Stimulated activated CD4-positive, alpha-beta T cell treated with anti-CD3 and anti-CD28 coated beads, Interleukin-15, amount 100 ng/mL, for 1 hour (primary cell): ENCODE data around the gene HSPA1A.
"Not testable (repeated sequence)": the region's sequence is repeated elsewhere in the genome, so short reads cannot be mapped to it uniquely, and the experiment has no call there.

Source experiments
- DNase-seq, 2 donors: peaks; one replicate each; pipeline ENCODE4 v3.0.0-alpha.2; 2020; ENCODE audit warnings: low read depth in 1 of 2, low spot score in 1 of 2

The HSPA1A gene

GRCh38 chr6:31808599-31808998, 6.7 kb upstream of the HSPA1A start:
- not testable (repeated sequence) for DNase-seq

GRCh38 chr6:31811645-31812044, 3.7 kb upstream of the HSPA1A start:
- no peak for DNase-seq

GRCh38 chr6:31813465-31813849, 1.9 kb upstream of the HSPA1A start:
- no peak for DNase-seq

- DNase-seq = peak in 1 of 2 donors; percentile 50
Measured at GRCh38 chr6:31814677-31815024, 692 bp upstream of the HSPA1A start.

GRCh38 chr6:31817133-31817928, 2.0 kb downstream of the HSPA1A start:
- DNase-seq = not testable (repeated sequence)

- DNase-seq = not testable (repeated sequence)
Measured at GRCh38 chr6:31817929-31818511, 2.7 kb downstream of the HSPA1A start.

GRCh38 chr6:31819871-31820299, 4.5 kb downstream of the HSPA1A start:
- DNase-seq = no peak

- DNase-seq = not testable (repeated sequence)
Measured at GRCh38 chr6:31820399-31820798, 5.1 kb downstream of the HSPA1A start.

- peak in 1 of 2 donors; percentile 71 for DNase-seq
Measured at GRCh38 chr6:31821301-31822035, 6.1 kb downstream of the HSPA1A start.

- no peak for DNase-seq
Measured at GRCh38 chr6:31822036-31822821, 6.9 kb downstream of the HSPA1A start.

GRCh38 chr6:31823592-31824196, 8.4 kb downstream of the HSPA1A start:
- DNase-seq = not testable (repeated sequence)

GRCh38 chr6:31825553-31825952, 10.2 kb downstream of the HSPA1A start:
- no peak for DNase-seq

- no peak for DNase-seq
Measured at GRCh38 chr6:31826793-31827285, 11.5 kb downstream of the HSPA1A start.

GRCh38 chr6:31827286-31828079, 12.1 kb downstream of the HSPA1A start, which contains the start of gene HSPA1B:
Gene HSPA1B (plus strand): TSS chr6:31827738. CDS start chr6:31827951, 213 bp downstream.
- peak; percentile 66 to 83 for DNase-seq

- DNase-seq = no peak
Measured at GRCh38 chr6:31829633-31830283, 14.4 kb downstream of the HSPA1A start.

- no peak for DNase-seq
Measured at GRCh38 chr6:31830886-31831335, 15.6 kb downstream of the HSPA1A start.

- DNase-seq = no peak
Measured at GRCh38 chr6:31831350-31832215, 16.2 kb downstream of the HSPA1A start.
